Right hindlimb (tissue), 1 donor: ENCODE results near the gene PTCD2.

ENCODE experiments used
- DNase-seq: peaks from one replicate; pipeline ENCODE4 v3.0.0-alpha.2; 2018

Gene PTCD2

DNA sequence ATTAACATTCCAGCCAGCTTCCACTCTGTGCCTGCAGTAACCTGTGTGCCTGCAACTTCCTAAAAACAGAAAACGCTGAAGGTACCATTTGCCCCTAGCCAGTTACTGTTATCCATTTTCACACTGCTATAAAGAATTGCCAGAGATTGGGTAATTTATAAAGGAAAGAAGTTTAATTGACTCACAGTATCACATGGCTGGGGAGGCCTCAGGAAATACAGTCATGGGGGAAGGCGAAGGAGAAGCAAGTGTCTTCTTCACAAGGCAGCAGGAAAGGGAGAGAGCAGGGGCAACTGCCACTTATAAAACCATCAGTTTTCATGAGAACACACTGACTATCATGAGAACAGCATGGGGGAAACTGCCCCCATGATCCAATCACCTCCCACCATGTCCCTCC is 31.2 kb downstream of the PTCD2 start:
- DNase-seq: no peak

- no peak for DNase-seq
Measured at GRCh38 chr5:72352616-72353015, 32.4 kb downstream of the PTCD2 start.

DNA sequence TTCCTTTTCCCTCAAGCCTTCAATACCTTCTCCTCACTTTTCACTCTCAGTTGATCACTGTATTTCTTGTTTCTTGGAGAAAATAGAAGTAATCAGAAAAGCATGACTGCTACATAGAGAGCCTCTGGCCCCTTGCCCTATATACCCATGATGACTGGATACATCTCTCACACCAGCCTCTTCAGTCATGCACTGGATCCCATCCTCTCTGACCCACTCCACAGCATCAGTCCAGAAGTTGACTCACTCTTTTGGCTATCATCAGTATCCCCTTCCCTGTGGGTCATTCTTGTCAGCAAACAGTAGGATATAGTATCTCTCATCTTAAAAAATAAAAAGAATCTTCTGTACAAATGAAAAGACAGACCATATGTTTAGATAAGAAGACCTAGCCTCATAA is 32.9 kb downstream of the PTCD2 start:
- DNase-seq: no peak

- peak; percentile 43 for DNase-seq
Measured at GRCh38 chr5:72355706-72356299, 35.6 kb downstream of the PTCD2 start.

- DNase-seq: no peak
Measured at GRCh38 chr5:72356361-72356760, 36.2 kb downstream of the PTCD2 start.

DNA sequence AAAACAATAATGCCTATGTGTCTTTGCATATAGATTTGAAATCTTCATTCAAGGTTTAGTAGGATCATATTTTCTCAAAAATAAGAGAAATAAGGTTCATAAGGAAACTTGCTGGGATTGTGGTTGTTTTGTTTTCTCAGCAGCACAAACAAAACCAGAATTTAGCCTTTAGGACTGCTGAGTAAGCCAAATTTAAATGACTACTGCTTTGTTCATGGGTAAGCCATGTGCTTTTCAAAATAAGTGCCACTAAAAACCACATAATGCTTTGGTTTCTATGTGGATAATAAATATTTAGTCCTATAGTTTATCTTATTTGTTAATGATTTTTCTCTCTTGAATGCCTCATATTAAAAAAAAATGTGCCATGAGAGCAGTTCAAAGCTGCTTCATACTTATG is 38.8 kb downstream of the PTCD2 start:
- DNase-seq: no peak

GRCh38 chr5:72359886-72360285 is 39.7 kb downstream of the PTCD2 start:
- DNase-seq: no peak

DNA sequence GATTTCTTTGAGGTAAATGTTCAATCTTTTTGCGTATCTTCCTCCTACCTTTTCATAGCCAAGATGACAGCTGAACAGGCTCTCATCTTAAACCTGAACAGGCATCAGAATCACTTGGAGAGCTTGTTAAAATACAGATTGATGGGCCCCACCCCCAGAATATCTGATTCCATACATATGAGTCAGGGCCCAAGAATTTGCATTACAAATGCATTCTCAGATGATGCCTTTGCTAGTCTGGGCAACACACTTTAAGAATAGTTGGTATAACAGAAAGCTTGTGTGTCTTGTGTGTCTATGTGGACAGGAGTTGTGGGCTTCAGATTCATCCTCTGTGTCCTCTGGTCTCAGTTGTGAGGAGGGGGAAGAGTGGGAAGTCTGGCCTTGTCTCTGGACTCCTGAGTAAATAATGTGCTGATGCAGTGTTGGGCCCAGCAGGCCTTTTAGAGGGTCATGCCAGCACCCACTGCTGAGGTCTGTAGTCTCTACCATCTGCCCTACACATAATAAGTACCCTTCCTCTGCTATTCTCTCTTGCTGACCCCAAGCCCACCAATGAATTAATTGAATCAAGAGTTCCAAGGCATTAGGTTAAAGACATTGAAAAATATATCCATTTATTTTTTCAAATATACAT is 43.1 kb downstream of the PTCD2 start:
- no peak for DNase-seq

GRCh38 chr5:72364171-72364570 is 44.0 kb downstream of the PTCD2 start:
- no peak for DNase-seq

DNA sequence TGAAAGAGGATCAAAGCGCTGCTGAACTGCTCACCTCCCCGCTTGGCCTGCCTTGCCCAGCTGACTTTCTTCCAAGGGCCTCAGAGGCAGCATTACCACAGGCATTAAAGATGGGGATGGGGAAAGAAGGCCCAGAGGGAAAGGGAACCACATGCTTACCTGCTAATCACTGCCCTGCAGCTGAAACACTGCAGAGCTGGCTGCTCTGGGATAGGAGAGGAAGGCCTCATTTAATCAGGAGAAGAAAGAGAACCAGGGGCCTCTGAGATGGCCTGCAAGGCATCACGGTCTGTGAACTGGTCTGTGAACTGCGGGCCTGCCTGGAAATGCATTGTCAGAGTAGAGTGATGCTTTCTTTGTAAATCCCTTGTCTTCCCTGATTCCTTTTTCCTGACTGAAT is 44.8 kb downstream of the PTCD2 start:
- no peak for DNase-seq

- DNase-seq: peak; percentile 82
Measured at GRCh38 chr5:72366324-72366976, 46.3 kb downstream of the PTCD2 start.

DNA sequence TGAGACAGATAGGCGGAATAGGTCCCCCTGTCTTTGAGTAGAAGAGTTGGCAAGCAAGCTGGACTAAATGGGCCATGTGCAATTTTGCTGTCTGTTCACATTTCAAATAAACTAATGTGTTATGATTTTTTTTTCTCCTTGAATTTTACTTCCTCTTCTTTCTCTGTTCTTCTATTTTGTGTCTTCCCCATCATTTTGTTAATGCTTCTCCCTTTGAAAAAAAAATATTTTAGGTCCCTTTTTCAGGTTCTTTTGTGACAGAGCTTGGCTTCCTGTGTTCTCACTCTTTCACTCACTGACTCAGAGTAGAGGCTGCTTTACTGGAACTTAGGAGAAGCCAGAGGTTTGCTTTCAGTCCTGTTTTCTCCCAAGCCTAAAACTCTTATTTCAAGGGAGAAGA is 48.1 kb downstream of the PTCD2 start:
- DNase-seq: no peak

- DNase-seq: no peak
Measured at GRCh38 chr5:72369301-72369700, 49.1 kb downstream of the PTCD2 start.

DNA sequence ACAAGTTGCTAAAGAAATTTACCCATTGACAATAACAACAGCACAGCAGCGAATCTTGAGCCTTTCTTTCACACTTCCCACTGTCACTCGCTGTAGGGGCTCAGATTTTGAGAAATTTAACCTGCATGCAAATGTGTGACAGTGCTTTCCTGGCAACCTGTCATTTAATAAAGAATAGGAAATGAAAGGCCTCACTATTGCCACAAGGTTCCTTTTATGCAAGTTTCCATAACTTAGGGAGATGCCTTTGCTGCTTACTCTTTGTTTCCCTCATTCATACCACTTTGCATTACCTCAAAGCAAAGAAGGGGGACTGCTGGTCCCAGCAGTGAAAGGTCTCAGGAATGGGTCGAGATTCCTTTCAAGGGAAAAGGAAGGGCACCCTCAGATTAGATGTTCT is 49.5 kb downstream of the PTCD2 start:
- no peak for DNase-seq

- no peak for DNase-seq
Measured at GRCh38 chr5:72372331-72372730, 52.2 kb downstream of the PTCD2 start.

GRCh38 chr5:72372923-72373322 is 52.8 kb downstream of the PTCD2 start:
- DNase-seq: no peak

GRCh38 chr5:72374844-72375243 is 54.7 kb downstream of the PTCD2 start:
- no peak for DNase-seq

DNA sequence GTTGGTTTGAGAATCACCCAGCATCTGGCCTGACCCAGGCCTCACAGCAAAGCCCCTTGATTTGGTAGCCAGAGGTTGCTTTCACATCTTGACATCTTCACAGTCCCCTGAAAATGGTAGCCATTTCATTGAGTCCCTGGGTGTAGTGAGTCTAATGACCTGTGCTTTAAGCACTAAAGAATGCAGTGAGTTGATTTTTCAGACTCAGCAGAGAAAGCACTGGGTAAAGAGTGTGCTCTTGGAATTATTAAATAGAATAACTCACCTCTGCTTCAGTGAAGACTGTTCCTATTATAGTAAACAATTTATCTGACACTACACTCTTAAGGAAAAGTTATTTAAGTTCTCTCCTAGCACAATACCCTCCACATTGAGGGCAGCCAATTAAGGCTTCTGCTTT is 56.2 kb downstream of the PTCD2 start:
- no peak for DNase-seq

DNA sequence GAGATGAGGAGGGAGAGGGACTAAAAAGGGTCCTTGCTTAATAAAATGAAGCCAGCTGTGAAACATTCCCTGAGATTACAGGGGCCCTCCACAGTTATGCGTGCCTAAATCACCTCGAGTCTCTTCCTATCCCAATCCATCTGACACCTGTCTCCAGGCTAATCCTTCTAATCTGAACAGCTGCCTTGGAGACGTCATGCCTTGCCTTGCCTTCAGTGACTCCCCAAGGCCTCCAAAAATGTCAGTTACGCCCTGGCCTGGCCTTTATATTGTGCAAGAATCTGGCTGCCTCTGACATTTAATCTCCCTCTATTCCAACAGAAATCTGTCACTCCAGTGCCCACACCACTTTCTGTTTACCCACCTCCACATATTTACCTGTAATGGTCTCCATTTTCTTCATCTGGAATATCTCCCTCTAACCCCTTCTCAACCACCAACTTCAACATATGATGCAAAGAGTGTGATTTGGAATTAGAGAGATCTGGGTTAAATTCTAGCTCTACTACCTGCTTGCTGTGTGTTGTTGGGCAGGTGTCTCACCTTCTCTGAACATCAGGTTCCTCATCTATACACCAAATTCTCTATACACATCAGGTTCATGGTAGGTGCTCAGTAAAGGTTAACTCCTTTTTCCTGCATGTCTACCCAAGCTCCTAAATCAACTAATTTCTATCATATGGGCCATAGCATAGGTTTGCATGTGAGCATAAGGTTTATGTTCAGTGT is 57.9 kb downstream of the PTCD2 start:
- peak; percentile 86 for DNase-seq

- peak; percentile 52 for DNase-seq
Measured at GRCh38 chr5:72378639-72379289, 58.6 kb downstream of the PTCD2 start.

DNA sequence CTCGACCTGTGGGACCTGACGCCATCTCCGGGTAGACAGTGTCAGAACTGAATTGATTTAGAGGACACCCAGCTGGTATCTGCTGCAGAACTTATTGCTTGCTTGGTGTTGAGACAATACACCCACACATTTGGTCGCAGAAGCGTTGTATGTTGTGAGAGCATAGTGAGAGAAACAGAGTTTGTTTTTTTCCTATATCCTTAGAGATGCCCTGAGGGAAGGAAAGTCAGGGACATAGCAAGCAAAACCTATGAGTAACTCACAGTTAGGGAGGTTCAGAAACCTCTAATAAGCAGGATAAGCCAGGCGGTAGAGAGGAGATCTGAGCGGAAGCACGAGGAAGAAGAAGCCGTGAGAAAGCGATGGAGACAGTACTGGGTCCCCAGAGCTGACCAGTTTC is 59.8 kb downstream of the PTCD2 start:
- DNase-seq: no peak

- no peak for DNase-seq
Measured at GRCh38 chr5:72380492-72381274, 60.5 kb downstream of the PTCD2 start.

- DNase-seq: no peak
Measured at GRCh38 chr5:72383280-72383679, 63.1 kb downstream of the PTCD2 start.
